ENCODE measurements around the gene PEG3. TPM values are rescaled to one million over a fixed set of nuclear protein-coding genes. Genes with fewer than 3 reads are reported as not detected.

The PEG3 gene
- total and polyA plus RNA-seq, 10 donors = 0.20 to 11.3 (median 2.5) TPM

DNA sequence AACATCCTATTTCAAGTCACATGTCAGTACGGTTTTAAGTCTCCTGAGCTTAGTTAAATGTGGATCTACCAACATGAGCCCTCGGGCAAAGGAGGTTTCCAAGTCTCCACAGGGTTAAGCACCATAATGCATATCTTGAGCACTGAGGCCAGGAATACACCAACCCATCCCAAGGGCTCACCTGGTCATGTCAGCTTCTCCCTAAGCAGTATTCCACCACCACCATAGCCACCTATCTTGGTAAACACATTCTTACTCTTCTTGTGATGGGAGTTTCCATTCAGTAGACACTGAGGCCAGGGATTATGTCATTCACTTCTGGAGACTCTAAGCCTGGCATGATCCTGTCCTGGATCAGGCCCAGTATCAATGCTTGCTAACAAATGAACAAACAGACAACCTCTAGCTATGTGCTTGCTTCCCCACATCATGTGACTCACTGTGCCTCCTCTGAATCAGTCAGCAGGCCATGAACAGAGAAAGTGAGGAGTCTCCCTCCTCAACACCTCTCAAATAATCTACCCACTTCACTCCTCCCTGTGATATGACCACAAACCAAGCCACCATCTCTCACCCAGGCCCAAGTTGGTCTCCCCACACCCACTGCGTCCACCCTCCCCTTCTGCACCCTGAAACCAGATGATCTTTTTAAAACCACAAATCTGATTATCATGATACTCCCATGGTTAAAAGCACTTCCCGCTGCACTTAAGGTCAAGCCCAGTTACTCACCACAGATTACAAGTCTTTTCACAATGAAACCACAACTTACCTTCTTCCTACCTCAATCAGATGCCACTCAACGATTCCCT is 5.8 kb downstream of the PEG3 start:
- TF ChIP-seq, protein P1, sequence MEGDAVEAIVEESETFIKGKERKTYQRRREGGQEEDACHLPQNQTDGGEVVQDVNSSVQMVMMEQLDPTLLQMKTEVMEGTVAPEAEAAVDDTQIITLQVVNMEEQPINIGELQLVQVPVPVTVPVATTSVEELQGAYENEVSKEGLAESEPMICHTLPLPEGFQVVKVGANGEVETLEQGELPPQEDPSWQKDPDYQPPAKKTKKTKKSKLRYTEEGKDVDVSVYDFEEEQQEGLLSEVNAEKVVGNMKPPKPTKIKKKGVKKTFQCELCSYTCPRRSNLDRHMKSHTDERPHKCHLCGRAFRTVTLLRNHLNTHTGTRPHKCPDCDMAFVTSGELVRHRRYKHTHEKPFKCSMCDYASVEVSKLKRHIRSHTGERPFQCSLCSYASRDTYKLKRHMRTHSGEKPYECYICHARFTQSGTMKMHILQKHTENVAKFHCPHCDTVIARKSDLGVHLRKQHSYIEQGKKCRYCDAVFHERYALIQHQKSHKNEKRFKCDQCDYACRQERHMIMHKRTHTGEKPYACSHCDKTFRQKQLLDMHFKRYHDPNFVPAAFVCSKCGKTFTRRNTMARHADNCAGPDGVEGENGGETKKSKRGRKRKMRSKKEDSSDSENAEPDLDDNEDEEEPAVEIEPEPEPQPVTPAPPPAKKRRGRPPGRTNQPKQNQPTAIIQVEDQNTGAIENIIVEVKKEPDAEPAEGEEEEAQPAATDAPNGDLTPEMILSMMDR (IDR thresholded peaks at IDR 0.05 in 8 of 11, conservative IDR thresholded peaks at IDR 0.05 in 3 of 11) = no peak
- TF ChIP-seq POLR2AphosphoS5 (IDR thresholded peaks at IDR 0.05) = no peak
- no peak for TF ChIP-seq POLR2A (IDR thresholded peaks at IDR 0.05)
- Histone ChIP-seq H3K27me3 (replicated peaks in 1 of 7) (peaks cover 0 to 29% (median under 1%) of the 10 kb centered on the region in 7 donors), H3K27ac (no peak overlapping the region), H3K4me1 (peaks cover 0 to 10% (median 0%) of the 10 kb centered on the region in 6 donors), H3K36me3 (no peaks in the 10 kb centered on the region), H3K9me3 (peaks cover 0 to 80% (median 37%) of the 10 kb centered on the region in 8 donors), H3K4me3 (no peak overlapping the region)
- intact Hi-C loops (cut with DNase I; ENCODE audit: low total_unique reads) = no loop called here
- no peak for DNase-seq
- 60 to 79% (median 71%) methylated on average over 5 of the region's 5 CpGs for WGBS, 5 donors

- Histone ChIP-seq H3K4me1 (peaks cover 0 to 3% (median 0%) of the 10 kb centered on the region in 6 donors), H3K36me3 (no peaks in the 10 kb centered on the region), H3K27ac (no peak overlapping the region), H3K9me3 (peaks cover 0 to 72% (median 17%) of the 10 kb centered on the region in 8 donors), H3K4me3 (no peak overlapping the region), H3K27me3 (replicated peaks in 1 of 7) (peaks cover 0 to 6% (median 0%) of the 10 kb centered on the region in 7 donors)
- no peak for DNase-seq
- 74 to 81% (median 78%) methylated on average over 5 of the region's 5 CpGs for WGBS, 5 donors
- intact Hi-C loops (cut with DNase I; ENCODE audit: low total_unique reads) = no loop called here
- TF ChIP-seq POLR2A (IDR thresholded peaks at IDR 0.05) (no peak), POLR2AphosphoS5 (IDR thresholded peaks at IDR 0.05) (no peak)
- TF ChIP-seq, protein P1 (IDR thresholded peaks at IDR 0.05 in 8 of 11, conservative IDR thresholded peaks at IDR 0.05 in 3 of 11) = no peak
These were observed 8.1 kb downstream of the PEG3 start for GRCh38 chr19:56832352-56832928.

- Histone ChIP-seq H3K4me1 (no peaks in the 10 kb centered on the region), H3K9me3 (peaks cover 0 to 62% (median 7%) of the 10 kb centered on the region in 8 donors), H3K27me3 (replicated peaks in 1 of 7) (no peaks in the 10 kb centered on the region), H3K27ac (no peak overlapping the region), H3K4me3 (no peak overlapping the region), H3K36me3 (no peaks in the 10 kb centered on the region)
- WGBS, 5 donors = 52 to 83% (median 66%) methylated on average over 2 of the region's 2 CpGs
- intact Hi-C loops (cut with DNase I; ENCODE audit: low total_unique reads) = no loop called here
- TF ChIP-seq, protein P1 (IDR thresholded peaks at IDR 0.05 in 8 of 11, conservative IDR thresholded peaks at IDR 0.05 in 3 of 11) = no peak
- TF ChIP-seq POLR2A (IDR thresholded peaks at IDR 0.05) = no peak
- TF ChIP-seq POLR2AphosphoS5 (IDR thresholded peaks at IDR 0.05) = no peak
- no peak for DNase-seq
These were observed 9.3 kb downstream of the PEG3 start for GRCh38 chr19:56831255-56831654.

GRCh38 chr19:56829596-56829995 is 10.9 kb downstream of the PEG3 start:
- H3K27me3 ChIP-seq (replicated peaks in 1 of 7) = no peaks in the 10 kb centered on the region
- no peaks in the 10 kb centered on the region for H3K36me3 ChIP-seq
- DNase-seq = no peak
- no peak for TF ChIP-seq POLR2A (IDR thresholded peaks at IDR 0.05)
- no peak for TF ChIP-seq POLR2AphosphoS5 (IDR thresholded peaks at IDR 0.05)
- TF ChIP-seq, protein P1 (IDR thresholded peaks at IDR 0.05 in 8 of 11, conservative IDR thresholded peaks at IDR 0.05 in 3 of 11) = no peak
- intact Hi-C loops (cut with DNase I; ENCODE audit: low total_unique reads) = no loop called here
- WGBS, 5 donors = 71 to 80% (median 77%) methylated on average over 6 of the region's 6 CpGs
- peaks cover 0 to 59% (median 5%) of the 10 kb centered on the region in 8 donors for H3K9me3 ChIP-seq
- no peak overlapping the region for H3K27ac ChIP-seq
- no peaks in the 10 kb centered on the region for H3K4me1 ChIP-seq
- H3K4me3 ChIP-seq = no peak overlapping the region
